Left lobe of liver (tissue), 2 donors: ENCODE data around the gene ADAMTS4. TPM values are rescaled to one million over a fixed set of nuclear protein-coding genes. Genes with fewer than 3 reads are reported as not detected.
"Not testable (repeated sequence)": the region's sequence is repeated elsewhere in the genome, so short reads cannot be mapped to it uniquely, and the experiment has no call there.

Source experiments
- ATAC-seq: fragments of 200-7000 bp; cut with Tn5 transposase; one replicate; pipeline ENCODE4 v1.9.1; 2020; ENCODE audit warnings: mild to moderate bottlenecking, moderate library complexity
- DNase-seq: peaks from one replicate; pipeline ENCODE4 v3.0.0-alpha.2; 2020; ENCODE audit warnings: low spot score
- total RNA-seq: library from RNA; stranded (reverse); gene quantifications from one replicate; pipeline ENCODE4 v1.2.1, GENCODE V29; 2021
- donor health status: DM: no; HTN: no; CAD: no; lungs with moderate emphysema.
- donor health status: DM: no; HTN: yes; CAD: no.

Gene ADAMTS4, protein sequence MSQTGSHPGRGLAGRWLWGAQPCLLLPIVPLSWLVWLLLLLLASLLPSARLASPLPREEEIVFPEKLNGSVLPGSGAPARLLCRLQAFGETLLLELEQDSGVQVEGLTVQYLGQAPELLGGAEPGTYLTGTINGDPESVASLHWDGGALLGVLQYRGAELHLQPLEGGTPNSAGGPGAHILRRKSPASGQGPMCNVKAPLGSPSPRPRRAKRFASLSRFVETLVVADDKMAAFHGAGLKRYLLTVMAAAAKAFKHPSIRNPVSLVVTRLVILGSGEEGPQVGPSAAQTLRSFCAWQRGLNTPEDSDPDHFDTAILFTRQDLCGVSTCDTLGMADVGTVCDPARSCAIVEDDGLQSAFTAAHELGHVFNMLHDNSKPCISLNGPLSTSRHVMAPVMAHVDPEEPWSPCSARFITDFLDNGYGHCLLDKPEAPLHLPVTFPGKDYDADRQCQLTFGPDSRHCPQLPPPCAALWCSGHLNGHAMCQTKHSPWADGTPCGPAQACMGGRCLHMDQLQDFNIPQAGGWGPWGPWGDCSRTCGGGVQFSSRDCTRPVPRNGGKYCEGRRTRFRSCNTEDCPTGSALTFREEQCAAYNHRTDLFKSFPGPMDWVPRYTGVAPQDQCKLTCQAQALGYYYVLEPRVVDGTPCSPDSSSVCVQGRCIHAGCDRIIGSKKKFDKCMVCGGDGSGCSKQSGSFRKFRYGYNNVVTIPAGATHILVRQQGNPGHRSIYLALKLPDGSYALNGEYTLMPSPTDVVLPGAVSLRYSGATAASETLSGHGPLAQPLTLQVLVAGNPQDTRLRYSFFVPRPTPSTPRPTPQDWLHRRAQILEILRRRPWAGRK
- total RNA-seq: 1.1 TPM

DNA sequence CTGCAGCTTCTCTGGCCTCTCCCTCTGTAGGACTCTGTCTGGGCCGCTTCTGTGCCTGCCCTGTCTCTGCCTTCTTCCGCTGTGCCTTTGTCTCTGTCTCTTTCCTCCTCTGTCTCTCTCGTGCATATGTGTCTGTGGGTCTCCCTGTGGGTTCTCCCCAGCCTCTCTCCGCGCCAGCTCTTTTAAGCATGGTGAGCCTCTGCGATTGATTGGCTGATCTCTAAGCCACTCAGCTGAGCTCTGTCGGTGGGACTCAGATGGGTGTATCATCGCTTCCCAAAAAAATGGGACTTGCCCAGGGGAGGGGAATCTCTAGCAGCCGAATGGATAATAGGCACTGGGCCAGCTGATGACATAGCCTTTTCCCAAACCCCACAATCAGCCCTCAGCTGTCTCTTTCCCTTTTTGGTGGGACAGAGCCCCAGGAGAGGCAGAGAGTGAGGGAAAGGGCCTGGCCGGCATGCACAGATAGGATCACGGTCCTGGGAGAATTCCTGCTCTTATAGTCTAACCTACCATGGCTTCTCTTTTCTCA, at the start of gene ADAMTS4:
Gene ADAMTS4, minus strand, starts transcription at position 158 of the 535 bp plus-strand sequence. CDS start 427 bp downstream, outside the sequence.
- ATAC-seq: no peak
- DNase-seq: no peak

DNA sequence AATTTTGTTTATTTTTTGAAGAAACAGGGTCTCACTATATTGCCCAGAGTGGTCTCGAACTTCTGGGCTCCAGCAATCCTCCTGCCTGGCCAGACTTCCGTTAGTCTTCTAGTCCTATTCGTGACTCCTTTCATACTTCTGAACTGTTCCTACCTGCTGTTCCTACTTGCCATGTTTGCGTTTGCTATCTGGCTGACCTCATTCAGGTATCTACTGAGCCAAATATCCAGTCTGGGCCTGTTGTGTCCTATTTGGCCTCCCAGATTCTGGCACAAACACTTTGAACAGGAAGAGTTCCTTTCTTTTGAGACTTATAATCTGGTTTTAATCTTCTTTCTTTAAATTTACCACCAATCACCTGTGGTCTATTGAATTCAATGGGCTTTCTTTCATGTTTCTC, 46.0 kb upstream of the ADAMTS4 start:
- ATAC-seq (peak; percentile 99), DNase-seq (peak; percentile 74)

DNA sequence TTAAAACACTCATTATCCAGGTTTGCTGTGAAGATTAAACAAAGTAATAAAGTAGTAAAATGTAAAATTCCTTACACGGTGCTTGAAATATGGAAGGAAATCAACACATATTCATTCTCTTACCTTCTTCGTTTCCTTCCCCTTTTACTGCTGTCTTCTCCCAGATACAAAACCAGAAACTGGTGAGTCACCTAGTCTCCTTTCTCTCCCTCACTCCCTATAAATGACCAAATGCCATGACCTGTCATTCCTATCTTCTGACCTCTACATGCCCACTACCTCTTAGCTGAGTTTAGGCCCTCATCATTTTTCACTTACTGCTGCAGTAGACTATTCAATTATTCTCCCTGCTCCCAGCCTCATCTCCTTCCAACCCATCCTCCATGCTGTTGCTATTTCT, 43.5 kb upstream of the ADAMTS4 start:
- ATAC-seq: no peak

DNA sequence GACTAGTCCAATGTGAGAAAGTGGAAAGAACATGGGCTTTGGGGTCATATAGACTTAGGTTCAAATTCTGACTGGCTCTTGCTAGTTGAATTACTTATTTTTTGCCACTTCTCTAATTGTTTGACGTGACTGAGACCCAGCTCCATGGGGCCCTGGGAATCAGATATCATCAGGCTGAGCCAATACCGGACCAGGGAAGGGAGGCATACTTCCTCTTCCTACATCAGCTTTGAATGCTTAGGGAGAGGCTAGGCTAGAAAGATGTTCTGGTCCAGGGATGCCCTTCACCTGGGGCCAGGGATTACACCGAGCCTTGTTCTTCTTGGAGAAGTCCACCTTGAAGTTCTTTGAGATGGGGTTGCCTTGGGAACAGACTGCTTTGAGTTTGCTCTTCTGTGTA, 42.8 kb upstream of the ADAMTS4 start:
- DNase-seq: no peak
- ATAC-seq: no peak

More for the DNA sequence above, 43.5 kb upstream of the ADAMTS4 start:
- no peak for DNase-seq

DNA sequence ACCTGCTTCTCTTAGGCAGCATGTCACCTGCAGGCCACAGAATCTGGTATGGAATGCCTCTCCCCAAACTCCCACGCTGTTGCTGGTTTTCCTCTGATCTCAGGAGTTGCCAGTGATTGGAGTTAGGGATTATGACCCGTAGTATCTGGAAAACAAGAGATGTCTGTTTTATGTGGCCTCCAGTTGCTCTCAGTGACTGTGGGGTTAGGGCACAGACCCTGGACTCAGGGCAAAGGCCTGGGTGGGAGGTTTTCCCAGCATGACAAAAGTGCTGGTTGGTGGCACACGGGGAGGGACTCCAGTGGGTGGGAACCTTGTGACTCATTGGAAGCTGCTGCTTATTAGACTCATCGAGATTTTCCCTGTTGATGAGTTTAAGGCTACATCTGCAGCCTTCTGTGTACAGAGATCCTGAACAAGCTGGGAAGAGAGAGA, 39.2 kb upstream of the ADAMTS4 start, which contains the start of gene NR1I3:
Gene NR1I3, minus strand, starts transcription at position 165 of the 435 bp plus-strand sequence. CDS start 1,638 bp downstream, outside the sequence.
- peak; percentile 94 for ATAC-seq
- DNase-seq: peak; percentile 97

DNA sequence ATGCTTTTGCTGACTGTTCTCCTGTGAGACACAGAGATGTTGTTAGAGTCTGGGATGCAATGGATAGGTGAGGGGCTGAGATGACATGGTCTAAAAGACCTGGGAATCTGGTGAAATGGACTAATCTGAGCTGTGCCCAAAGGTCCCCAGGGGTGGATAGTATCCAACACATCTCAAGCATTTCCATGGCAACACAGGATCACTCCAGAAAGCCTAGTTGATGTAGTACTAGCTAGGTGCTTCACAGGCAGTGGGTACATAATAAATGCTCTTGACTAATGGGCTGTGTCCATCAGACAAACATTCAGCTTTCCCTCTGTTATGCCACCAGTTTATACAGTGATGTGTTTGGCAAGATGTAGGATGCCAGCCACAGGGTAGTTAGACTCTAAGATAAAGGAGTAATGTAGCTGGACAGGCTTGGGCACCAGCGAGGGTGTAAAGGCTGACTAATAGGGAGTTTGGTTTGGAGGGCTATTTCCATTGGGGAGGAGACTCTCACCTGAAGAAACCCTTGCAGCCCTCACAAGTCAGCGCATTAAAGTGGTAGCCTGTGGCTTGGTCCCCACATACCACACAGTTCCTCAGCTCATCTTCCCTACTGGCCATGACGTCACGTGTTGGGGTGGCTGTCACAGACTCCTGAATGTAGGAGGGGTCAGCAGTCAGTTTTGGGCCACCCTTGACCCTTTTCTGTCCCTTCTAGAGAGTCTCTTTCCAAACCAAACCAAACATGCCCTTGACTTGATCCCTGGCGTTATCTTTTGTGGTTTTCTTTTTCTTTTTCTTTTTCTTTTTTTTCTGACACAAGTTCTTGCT, 37.3 kb upstream of the ADAMTS4 start:
- no peak for DNase-seq
- peak; percentile 2 for ATAC-seq

DNA sequence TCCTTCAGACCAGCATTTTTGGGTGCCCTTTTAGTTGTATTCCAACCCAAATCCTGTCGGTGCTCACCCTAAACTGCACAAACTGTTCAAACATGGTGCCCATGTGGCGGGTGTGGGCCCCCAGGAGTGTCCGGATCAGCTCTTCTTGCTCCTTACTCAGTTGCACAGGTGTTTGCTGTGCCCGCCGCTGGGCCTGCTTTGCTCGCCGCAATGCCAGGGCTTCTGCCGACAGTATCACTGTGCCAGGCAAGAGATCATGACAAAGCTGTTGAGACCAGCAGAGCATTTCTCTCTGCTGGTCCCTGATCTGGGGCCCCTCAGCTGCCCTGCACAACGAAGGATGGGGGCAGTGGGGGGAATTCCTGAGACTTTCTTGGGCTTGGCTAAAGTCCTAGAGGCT, 34.2 kb upstream of the ADAMTS4 start:
- ATAC-seq: no peak
- no peak for DNase-seq

DNA sequence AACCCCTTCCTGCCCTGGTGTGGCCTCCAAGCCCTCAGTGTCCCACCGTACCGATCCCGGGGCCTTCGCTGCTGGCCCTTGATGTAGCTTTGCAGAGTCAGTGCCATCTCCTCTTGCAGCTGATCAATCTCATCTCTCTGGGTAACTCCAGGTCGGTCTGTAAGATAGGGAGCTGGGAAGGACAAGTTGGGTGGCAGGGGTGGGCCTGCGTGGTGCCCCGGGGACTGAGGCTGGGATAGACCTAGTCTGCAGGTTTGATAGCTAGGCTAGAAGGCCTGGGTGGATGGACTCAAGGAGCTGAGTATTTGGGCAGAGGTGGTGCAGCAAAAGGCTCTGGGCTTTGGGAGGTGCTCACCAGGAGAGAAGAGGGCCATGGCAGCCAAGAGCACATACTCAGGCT, 31.9 kb upstream of the ADAMTS4 start:
- DNase-seq (no peak), ATAC-seq (no peak)

DNA sequence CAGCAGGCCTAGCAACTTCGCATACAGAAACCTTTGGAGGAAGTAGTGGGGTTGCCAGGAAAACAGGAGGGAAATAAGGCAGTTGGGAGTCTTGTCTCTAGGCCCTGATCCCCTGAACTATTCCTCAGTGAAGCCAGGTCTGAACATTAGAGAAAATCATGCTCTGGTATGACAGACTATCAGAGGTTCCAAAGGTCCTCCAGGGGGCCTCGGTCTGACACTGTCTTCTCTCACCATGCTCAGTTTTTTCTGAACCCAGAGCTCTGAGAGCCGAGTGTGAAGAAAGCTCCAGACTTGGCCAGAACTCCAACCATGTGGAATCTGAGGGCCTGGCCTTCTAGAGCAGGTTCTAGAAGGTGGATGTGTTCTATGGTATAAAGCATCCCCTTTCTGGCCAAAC, 31.0 kb upstream of the ADAMTS4 start:
- ATAC-seq: no peak
- DNase-seq: no peak

DNA sequence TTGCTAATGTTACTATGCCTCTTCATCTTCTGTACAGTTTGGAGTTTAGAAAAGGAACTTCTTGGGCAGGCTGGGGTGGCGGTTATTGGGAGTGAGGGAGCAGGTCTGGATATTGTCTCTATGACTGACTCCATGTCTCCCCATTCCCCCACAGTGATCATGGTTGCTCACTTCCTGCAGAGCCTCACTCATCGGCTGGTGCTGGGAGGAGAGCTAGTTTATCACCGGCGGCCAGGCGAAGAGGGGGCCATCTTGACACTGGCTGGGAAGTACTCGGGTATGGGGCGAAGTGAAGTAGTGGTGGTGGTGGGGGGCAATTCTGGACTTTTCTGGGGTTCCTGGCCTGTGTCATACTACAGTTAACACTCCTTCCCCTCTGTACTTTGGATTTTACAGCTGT, 29.2 kb upstream of the ADAMTS4 start:
- DNase-seq: no peak
- no peak for ATAC-seq

DNA sequence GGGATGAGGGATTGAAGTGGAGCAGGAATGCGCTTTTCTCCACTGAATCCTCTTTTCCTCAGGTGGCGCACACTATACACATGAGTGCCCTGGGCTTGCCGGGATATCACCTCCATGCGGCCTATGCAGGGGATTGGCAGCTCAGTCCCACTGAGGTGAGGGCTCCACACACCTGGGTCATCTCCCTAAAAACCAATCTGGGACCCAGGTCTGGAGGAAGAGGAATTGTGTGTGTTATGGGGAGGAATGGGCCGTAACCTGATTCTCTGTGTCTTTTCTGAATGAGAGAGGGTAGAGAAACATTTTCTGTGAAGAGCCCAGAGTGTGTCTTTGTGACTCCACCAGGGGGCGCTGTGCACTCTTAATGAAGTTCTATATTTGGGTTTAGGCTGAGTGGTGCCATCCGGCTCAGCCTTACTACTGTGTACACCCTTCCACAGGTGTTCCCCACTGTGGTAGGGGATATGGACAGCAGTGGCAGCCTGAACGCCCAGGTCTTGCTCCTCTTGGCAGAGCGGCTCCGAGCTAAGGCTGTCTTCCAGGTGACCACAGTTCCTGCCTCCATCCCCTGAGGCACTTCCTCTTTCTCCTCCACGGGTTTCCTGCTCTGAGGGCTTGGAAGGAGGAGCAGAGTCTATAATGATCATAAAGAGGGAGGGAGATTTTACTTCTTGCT, 28.5 kb upstream of the ADAMTS4 start:
- peak; percentile 52 for ATAC-seq
- DNase-seq: peak; percentile 86

DNA sequence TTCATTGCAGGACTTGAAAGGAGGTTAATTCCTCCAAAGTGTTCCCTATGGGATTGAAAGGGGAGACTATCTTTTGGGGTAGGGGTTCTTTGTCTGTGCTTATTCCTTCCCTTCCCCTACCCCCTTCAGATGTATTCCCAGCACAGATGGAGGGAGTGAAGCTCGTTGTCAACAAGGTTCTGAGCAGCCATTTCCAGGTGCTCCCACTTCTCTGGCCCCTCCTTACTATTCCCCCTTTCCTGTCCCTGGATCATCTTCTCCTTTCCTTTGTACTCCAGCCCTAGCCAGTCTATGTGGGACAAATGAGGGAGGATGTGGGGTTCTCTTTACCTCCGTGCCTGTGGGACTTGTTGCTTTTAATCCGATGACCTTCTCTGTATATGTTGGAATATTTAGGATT, 27.9 kb upstream of the ADAMTS4 start:
- ATAC-seq: no peak

DNA sequence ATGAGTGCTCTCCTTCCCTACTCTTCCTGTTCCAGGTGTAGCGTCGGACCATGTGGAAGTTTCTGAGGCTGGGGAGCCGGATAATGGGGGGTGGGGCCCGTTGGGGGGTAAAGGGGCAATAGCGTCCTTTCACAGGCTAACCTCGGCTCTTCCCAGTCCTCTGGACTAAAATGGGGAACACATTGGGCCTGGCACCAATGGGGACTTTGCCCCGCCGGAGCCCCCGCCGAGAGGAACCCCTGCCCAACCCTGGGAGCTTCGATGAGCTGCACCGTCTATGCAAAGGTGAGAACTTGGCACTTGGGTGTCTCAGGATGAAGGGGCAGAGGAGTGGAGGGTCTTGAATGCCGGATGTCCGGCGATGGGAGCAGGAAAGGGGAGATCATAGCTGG, 27.5 kb upstream of the ADAMTS4 start:
- DNase-seq (no peak), ATAC-seq (no peak)

More for the DNA sequence above, 27.9 kb upstream of the ADAMTS4 start:
- DNase-seq: no peak

DNA sequence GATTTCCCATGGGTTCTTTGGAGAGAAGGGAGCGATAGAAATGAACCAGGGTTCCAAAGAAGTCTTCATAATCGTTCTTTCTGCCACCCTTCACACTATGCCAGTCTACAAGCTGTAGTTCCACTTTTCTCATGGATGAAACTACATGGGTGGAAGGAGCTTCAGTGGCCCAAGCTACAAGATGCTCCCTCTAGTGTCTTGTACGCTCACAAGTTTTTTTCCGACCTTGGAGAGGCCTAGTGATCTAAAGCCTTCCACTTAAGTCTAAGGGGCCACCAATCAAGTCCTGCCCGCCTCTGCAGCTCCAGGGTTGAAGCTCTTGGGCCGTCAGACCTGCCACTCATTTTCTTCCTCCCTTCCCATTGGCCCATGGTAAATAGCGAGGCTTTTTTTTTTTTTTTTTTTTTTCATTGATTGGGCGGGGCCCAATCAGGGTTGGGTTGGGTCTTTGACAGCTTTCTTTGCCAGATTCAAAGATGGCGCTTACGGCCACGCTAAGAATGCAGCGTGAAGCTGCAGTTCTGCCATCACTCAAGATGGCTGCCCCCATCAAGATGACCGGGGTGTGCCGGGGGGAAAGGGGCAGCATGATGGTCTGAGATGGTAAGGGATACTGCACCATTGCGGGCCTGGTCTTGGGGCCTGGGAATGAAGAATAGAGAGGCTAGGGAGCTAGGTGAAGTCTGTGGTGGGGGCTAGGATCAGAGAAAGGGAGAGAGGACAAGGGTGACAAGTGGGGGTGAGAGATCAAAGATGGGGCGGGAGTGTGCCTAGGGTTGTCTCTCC, 26.9 kb upstream of the ADAMTS4 start, which contains the start of gene TOMM40L:
Gene TOMM40L, plus strand, starts transcription at position 527 of the 786 bp plus-strand sequence. CDS start 430 bp downstream, outside the sequence.
- DNase-seq: peak; percentile 89
- peak; percentile 63 for ATAC-seq

DNA sequence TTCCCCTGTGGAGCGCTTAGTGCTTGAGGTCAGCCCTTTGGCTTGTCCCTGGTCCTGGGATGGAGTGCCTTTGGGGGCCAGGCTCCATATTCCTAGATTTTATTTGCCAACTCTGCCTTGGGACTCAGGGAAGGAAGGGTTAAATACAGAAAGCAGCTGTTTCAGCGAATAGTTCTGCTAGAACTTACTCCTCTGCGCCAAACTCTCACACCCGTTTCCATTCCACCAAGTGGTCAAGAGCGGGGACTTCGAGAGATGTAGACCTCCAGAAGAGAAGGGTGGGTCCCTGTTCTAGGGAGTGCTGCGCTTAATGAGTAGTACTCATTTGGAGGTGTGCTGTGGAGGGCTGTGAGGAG, 26.3 kb upstream of the ADAMTS4 start:
- ATAC-seq (no peak), DNase-seq (no peak)

DNA sequence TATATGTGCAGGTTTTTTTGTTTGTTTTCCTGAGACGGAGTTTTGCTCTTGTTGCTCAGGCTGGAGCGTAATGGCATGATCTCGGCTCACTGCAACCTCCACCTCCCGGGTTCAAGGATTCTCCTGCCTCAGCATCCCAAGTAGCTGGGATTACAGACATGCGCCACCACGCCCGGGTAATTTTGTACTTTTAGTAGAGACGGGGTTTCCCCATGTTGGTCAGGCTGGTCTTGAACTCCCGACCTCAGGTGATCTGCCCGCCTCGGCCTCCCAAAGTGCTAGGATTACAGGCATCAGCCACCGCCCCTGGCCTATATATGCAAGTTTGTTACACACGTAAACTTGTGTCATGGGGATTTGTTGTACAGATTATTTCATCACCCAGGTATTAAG, 25.8 kb upstream of the ADAMTS4 start:
- not testable (repeated sequence) for ATAC-seq, DNase-seq

DNA sequence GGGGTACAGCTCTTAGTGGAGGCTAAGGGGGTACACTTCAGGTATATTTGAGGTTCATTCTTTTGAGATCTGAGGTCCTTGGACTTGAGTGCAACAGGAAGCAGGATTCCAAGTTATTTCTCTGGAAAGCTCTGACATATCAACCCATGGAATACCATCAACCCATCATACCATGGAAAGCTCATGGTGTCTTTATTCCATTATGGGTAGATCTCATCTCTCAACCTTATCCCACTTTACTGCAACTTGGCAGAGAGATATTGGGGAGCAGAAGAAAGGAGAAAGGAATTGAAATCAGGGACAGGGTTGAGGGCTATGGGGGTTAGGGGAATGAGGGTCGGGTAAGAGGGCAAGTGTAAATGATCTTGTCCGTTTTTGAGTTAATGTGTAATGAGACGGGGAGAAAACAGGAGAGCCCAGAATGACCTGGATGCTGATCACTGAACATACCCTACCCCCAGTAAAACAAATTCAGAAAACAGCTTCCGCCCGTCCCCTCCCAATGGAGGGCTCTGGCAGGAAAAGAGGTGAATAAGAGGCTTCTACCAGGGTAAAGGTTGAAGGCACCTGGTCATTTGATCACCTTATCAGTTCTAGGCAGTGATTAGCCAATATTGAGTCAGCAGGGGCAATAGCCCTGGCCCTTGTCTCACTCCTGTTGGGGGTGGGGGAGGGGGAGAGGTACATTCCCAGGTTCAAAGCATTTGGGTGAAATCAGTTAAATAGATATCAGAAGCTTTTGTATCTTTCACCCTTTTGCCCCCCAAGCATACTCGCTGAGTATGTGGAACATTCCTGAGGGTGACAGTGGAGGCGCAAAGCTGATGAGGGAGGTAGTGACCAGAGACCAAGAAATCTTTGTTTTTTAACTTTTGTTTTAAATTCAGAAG, 25.2 kb upstream of the ADAMTS4 start:
- DNase-seq (peak; percentile 91), ATAC-seq (peak; percentile 49)
